ENCODE results near the gene MOV10.

Gene MOV10

GRCh38 chr1:112698366-112699310 lies 24.2 kb downstream of the MOV10 start:
- no peak for DNase-seq (ENCODE audit: low read depth in 2 of 2)

- DNase-seq (ENCODE audit: low read depth in 2 of 2), result no peak
Measured at GRCh38 chr1:112699425-112700144, 25.1 kb downstream of the MOV10 start.

- DNase-seq (ENCODE audit: low read depth in 2 of 2), result peak in 1 of 2 donors; percentile 60
Measured at GRCh38 chr1:112700290-112701226, 26.1 kb downstream of the MOV10 start.

GRCh38 chr1:112701227-112702066 lies 27.0 kb downstream of the MOV10 start:
- DNase-seq (ENCODE audit: low read depth in 2 of 2), result no peak

GRCh38 chr1:112702067-112702395 lies 27.6 kb downstream of the MOV10 start:
- no peak for DNase-seq (ENCODE audit: low read depth in 2 of 2)

- no peak for DNase-seq (ENCODE audit: low read depth in 2 of 2)
Measured at GRCh38 chr1:112702420-112703261, 28.2 kb downstream of the MOV10 start.

GRCh38 chr1:112703706-112704105 lies 29.2 kb downstream of the MOV10 start:
- DNase-seq (ENCODE audit: low read depth in 2 of 2), result no peak

GRCh38 chr1:112704391-112704933 lies 30.0 kb downstream of the MOV10 start:
- DNase-seq (ENCODE audit: low read depth in 2 of 2), result no peak

GRCh38 chr1:112704934-112705627 lies 30.6 kb downstream of the MOV10 start:
- DNase-seq (ENCODE audit: low read depth in 2 of 2), result no peak

- no peak for DNase-seq (ENCODE audit: low read depth in 2 of 2)
Measured at GRCh38 chr1:112706505-112707220, 32.2 kb downstream of the MOV10 start, which contains the start of gene RHOC. TSS of gene RHOC (minus strand) at chr1:112707127. CDS start at chr1:112703799, 3,328 bp downstream.

GRCh38 chr1:112707221-112708001 lies 33.0 kb downstream of the MOV10 start:
- DNase-seq (ENCODE audit: low read depth in 2 of 2), result peak; percentile 52 to 54

- DNase-seq (ENCODE audit: low read depth in 2 of 2), result no peak
Measured at GRCh38 chr1:112708002-112708448, 33.6 kb downstream of the MOV10 start.

GRCh38 chr1:112708489-112708888 lies 34.0 kb downstream of the MOV10 start:
- no peak for DNase-seq (ENCODE audit: low read depth in 2 of 2)

GRCh38 chr1:112710159-112710558 lies 35.7 kb downstream of the MOV10 start:
- no peak for DNase-seq (ENCODE audit: low read depth in 2 of 2)

- DNase-seq (ENCODE audit: low read depth in 2 of 2), result no peak
Measured at GRCh38 chr1:112710586-112710985, 36.1 kb downstream of the MOV10 start.

GRCh38 chr1:112711041-112711440 lies 36.6 kb downstream of the MOV10 start:
- no peak for DNase-seq (ENCODE audit: low read depth in 2 of 2)

GRCh38 chr1:112711670-112712069 lies 37.2 kb downstream of the MOV10 start:
- DNase-seq (ENCODE audit: low read depth in 2 of 2), result no peak
